Measurements from ENCODE around the gene GLIS1.

DNA sequence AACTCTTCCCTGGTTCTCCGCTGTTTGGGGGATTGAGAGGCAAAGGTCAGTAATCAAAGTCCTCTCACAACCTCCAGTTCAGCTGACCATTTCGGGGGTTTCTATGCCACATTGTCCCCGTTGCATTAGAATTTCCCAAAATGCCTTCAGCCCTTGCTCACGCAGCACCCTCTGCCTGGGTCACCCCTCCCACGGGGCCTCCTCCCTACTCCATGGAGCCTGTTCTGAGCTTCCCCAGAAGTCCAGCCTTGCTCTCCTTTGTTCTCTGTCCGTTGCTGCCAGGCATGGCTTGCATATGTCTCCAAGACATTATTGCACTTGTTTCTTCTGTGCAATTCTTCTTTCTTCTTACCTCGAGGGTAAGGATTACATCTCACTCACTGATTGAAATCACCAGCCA lies 263.3 kb downstream of the GLIS1 start:
- TF ChIP-seq ZFX (IDR thresholded peaks at IDR 0.05) = no peak
- TF ChIP-seq, protein P1, sequence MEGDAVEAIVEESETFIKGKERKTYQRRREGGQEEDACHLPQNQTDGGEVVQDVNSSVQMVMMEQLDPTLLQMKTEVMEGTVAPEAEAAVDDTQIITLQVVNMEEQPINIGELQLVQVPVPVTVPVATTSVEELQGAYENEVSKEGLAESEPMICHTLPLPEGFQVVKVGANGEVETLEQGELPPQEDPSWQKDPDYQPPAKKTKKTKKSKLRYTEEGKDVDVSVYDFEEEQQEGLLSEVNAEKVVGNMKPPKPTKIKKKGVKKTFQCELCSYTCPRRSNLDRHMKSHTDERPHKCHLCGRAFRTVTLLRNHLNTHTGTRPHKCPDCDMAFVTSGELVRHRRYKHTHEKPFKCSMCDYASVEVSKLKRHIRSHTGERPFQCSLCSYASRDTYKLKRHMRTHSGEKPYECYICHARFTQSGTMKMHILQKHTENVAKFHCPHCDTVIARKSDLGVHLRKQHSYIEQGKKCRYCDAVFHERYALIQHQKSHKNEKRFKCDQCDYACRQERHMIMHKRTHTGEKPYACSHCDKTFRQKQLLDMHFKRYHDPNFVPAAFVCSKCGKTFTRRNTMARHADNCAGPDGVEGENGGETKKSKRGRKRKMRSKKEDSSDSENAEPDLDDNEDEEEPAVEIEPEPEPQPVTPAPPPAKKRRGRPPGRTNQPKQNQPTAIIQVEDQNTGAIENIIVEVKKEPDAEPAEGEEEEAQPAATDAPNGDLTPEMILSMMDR (conservative IDR thresholded peaks at IDR 0.05) = no peak
